GM12872 (cell line): ENCODE data around the gene SLC6A11.

ENCODE experiments used
- TF ChIP-seq, protein P1 (sequence below): IDR thresholded peaks from 3 replicates; pipeline ENCODE4 v1.5.1; 2011; ENCODE audit warnings: low read depth, mild to moderate bottlenecking, low read length, moderate library complexity; ENCODE audit not compliant: insufficient read depth

SLC6A11 gene

GRCh38 chr3:10841100-10841499, 25.1 kb downstream of the SLC6A11 start:
- TF ChIP-seq, protein P1, sequence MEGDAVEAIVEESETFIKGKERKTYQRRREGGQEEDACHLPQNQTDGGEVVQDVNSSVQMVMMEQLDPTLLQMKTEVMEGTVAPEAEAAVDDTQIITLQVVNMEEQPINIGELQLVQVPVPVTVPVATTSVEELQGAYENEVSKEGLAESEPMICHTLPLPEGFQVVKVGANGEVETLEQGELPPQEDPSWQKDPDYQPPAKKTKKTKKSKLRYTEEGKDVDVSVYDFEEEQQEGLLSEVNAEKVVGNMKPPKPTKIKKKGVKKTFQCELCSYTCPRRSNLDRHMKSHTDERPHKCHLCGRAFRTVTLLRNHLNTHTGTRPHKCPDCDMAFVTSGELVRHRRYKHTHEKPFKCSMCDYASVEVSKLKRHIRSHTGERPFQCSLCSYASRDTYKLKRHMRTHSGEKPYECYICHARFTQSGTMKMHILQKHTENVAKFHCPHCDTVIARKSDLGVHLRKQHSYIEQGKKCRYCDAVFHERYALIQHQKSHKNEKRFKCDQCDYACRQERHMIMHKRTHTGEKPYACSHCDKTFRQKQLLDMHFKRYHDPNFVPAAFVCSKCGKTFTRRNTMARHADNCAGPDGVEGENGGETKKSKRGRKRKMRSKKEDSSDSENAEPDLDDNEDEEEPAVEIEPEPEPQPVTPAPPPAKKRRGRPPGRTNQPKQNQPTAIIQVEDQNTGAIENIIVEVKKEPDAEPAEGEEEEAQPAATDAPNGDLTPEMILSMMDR = no peak

DNA sequence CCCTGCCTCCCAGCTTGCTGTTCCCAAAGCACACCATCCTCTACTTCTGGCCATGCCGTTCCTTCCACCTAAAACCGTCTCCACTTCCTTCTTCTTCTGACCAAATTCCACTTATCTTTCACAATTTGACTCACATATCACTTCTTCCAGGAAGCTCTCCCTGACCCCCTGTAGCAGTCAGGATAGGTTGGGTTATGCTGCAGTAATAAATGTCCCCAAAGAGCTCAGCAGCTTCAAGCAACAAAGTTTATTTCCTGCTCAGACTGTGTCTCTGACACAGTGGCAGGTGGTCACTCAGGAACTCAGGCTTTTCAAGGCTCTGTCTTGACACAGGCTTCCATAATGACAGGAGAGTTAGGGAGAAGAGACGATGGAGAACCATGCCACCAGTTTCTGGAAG, 27.4 kb downstream of the SLC6A11 start:
- TF ChIP-seq, protein P1 = no peak

- TF ChIP-seq, protein P1 = no peak
These were observed 29.2 kb downstream of the SLC6A11 start for GRCh38 chr3:10845001-10845761.

DNA sequence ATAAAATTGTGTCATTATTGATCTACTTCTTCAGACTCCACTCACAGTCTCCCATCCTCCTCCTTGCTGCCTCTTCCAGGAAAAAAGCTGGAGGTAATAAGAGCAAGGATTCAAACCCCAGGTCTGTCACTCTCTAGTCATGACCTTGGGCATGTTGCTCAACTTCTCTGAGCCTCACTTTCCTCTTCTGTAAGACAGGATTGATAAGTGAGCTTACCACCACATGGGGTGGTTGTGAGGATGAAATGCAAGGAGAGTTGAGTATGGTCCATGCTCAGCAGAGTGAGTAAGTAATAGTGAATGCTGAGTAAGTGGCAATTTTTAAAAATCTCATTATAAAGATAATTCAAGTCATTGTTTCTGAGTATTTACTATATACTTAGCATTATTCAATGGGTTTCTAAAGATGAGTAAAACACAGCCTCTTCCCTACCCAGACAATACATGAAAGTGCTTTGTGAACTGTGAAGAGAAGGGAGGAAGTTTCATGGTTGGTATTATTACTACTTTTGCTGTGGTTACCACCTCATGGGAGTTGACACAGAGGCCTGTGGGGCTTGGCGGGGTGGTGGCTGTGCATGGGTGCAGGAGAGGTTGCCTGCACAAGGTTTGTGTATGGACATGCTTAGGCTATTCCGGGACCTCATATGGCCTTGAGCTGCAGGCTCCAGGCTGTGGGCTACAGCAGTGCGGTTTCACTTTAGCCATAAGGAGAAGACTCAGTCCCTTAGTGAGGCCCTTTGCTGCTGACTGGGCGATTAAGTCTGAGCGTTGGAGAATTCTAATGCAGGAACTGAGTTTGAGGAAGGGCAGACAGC, 30.0 kb downstream of the SLC6A11 start:
- TF ChIP-seq, protein P1 = no peak

GRCh38 chr3:10846657-10846975, 30.6 kb downstream of the SLC6A11 start:
- TF ChIP-seq, protein P1 = no peak

- TF ChIP-seq, protein P1 = no peak
These were observed 32.2 kb downstream of the SLC6A11 start for GRCh38 chr3:10848261-10848660.

GRCh38 chr3:10852066-10852808, 36.2 kb downstream of the SLC6A11 start:
- TF ChIP-seq, protein P1 = no peak
